Nephron progenitor cell (in vitro differentiated cells): ENCODE results near the gene LRP1.

Experiments
- DNase-seq: peaks from one replicate; pipeline ENCODE4 v3.0.0; 2021
- H3K27ac Mint-ChIP-seq: 2 replicates; pipeline ENCODE4 v1.8.0; 2021; ENCODE audit warnings: mild to moderate bottlenecking, moderate library complexity, mixed read lengths
- H3K27me3 Mint-ChIP-seq: 2 replicates; pipeline ENCODE4 v1.8.0; 2021; ENCODE audit warnings: mild to moderate bottlenecking, low read depth, mixed read lengths; ENCODE audit not compliant: poor library complexity
- H3K36me3 Mint-ChIP-seq: 2 replicates; pipeline ENCODE4 v1.8.0; 2021; ENCODE audit warnings: low read depth, mixed read lengths
- H3K4me1 Mint-ChIP-seq: 2 replicates; pipeline ENCODE4 v1.8.0; 2021; ENCODE audit warnings: mixed read lengths
- H3K4me3 Mint-ChIP-seq: 2 replicates; pipeline ENCODE4 v1.8.0; 2021; ENCODE audit warnings: mild to moderate bottlenecking, moderate library complexity, mixed read lengths
- H3K9me3 Mint-ChIP-seq: 2 replicates; pipeline ENCODE4 v1.8.0; 2021; ENCODE audit warnings: mild to moderate bottlenecking, moderate library complexity, mixed read lengths
- CTCF ChIP-seq: fragments of 200-600 bp; sonication (generic); IDR thresholded peaks from 2 replicates; pipeline ENCODE4 v1.5.0; 2021; ENCODE audit warnings: antibody characterized with exemption

LRP1 gene

GRCh38 chr12:57209916-57210315, 81.6 kb downstream of the LRP1 start:
- TF ChIP-seq CTCF = no peak
- H3K9me3 Mint-ChIP-seq = no peaks in the 10 kb centered on the region
- no peak overlapping the region for H3K27ac Mint-ChIP-seq
- H3K27me3 Mint-ChIP-seq = peaks cover 16% of the 10 kb centered on the region
- peaks cover 23% of the 10 kb centered on the region for H3K4me1 Mint-ChIP-seq
- no peak overlapping the region for H3K4me3 Mint-ChIP-seq
- peaks cover 19% of the 10 kb centered on the region for H3K36me3 Mint-ChIP-seq
- DNase-seq = no peak

- H3K27me3 Mint-ChIP-seq = peaks cover 21% of the 10 kb centered on the region
- H3K36me3 Mint-ChIP-seq = peaks cover 19% of the 10 kb centered on the region
- no peaks in the 10 kb centered on the region for H3K9me3 Mint-ChIP-seq
- H3K4me1 Mint-ChIP-seq = peaks cover 28% of the 10 kb centered on the region
- TF ChIP-seq CTCF = no peak
- no peak overlapping the region for H3K4me3 Mint-ChIP-seq
- no peak for DNase-seq
- H3K27ac Mint-ChIP-seq = no peak overlapping the region
These were observed 82.2 kb downstream of the LRP1 start for GRCh38 chr12:57210461-57210860.

- no peak for TF ChIP-seq CTCF
- H3K9me3 Mint-ChIP-seq = no peaks in the 10 kb centered on the region
- peaks cover 13% of the 10 kb centered on the region for H3K36me3 Mint-ChIP-seq
- H3K4me3 Mint-ChIP-seq = no peak overlapping the region
- peaks cover 34% of the 10 kb centered on the region for H3K4me1 Mint-ChIP-seq
- no peak overlapping the region for H3K27ac Mint-ChIP-seq
- peaks cover 28% of the 10 kb centered on the region for H3K27me3 Mint-ChIP-seq
- no peak for DNase-seq
These were observed 82.8 kb downstream of the LRP1 start for GRCh38 chr12:57210926-57211692.

- Mint-ChIP-seq H3K4me1 (peaks cover 34% of the 10 kb centered on the region), H3K27me3 (peaks cover 32% of the 10 kb centered on the region), H3K36me3 (peaks cover 13% of the 10 kb centered on the region), H3K27ac (no peak overlapping the region), H3K9me3 (no peaks in the 10 kb centered on the region), H3K4me3 (no peak overlapping the region)
- no peak for TF ChIP-seq CTCF
- no peak for DNase-seq
These were observed 83.8 kb downstream of the LRP1 start for GRCh38 chr12:57211791-57212700.

GRCh38 chr12:57212701-57213057, 84.4 kb downstream of the LRP1 start:
- no peak for DNase-seq
- Mint-ChIP-seq H3K4me1 (peaks cover 35% of the 10 kb centered on the region), H3K36me3 (peaks cover 9% of the 10 kb centered on the region), H3K27me3 (peaks cover 38% of the 10 kb centered on the region), H3K4me3 (no peak overlapping the region), H3K9me3 (no peaks in the 10 kb centered on the region), H3K27ac (no peak overlapping the region)
- no peak for TF ChIP-seq CTCF
